T-helper 1 cell (primary cell): ENCODE results near the gene FBXW7.

ENCODE experiments used
- DNase-seq, 5 donors: peaks; one replicate each; pipeline ENCODE4 v3.0.0-alpha.2; 2012 to 2020

The FBXW7 gene

GRCh38 chr4:152468408-152468807 lies 67.5 kb downstream of the FBXW7 start:
- DNase-seq = no peak

DNA sequence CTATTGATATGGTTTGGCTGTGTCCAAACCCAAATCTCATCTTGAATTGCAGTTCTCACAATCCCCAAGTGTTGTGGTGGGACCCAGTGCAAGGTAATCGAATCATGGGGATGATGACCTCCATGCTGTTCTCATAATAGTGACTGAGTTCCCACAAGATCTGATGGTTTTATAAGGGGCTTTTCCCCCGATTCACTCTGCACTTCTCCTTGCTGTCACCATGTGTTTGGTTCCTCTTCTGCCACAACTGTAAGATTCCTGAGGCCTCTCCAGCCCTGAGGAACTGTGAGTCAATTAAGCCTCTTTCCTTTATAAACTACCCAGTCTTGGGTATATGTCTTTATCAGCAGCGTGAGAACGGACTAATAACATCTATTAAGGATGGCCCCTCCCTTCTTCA lies 68.8 kb downstream of the FBXW7 start:
- no peak for DNase-seq

GRCh38 chr4:152464030-152464823 lies 71.7 kb downstream of the FBXW7 start:
- DNase-seq = peak in 1 of 5 donors; percentile 78

DNA sequence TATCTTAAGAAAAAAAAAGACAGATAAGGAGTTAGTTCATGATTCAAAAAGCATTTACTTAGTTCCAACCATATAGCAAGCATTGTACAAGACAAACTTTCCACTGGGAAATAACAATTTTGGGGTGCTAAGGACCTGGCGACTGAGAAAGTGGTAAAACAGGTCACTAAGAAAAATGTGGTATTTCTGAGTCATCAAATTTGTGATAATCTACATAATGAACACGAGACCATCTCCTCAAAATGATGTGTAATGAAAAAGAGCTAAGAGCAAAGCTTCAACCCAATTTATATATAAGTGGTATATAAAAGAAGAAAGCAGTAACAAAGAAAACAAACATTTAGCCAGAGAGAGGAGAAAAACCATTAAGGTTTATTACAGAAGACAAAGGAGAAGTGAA lies 72.3 kb downstream of the FBXW7 start:
- peak in 1 of 5 donors; percentile 19 for DNase-seq

- no peak for DNase-seq
Measured at GRCh38 chr4:152462695-152463094, 73.2 kb downstream of the FBXW7 start.

- peak in 1 of 5 donors; percentile 39 for DNase-seq
Measured at GRCh38 chr4:152462047-152462446, 73.8 kb downstream of the FBXW7 start.

DNA sequence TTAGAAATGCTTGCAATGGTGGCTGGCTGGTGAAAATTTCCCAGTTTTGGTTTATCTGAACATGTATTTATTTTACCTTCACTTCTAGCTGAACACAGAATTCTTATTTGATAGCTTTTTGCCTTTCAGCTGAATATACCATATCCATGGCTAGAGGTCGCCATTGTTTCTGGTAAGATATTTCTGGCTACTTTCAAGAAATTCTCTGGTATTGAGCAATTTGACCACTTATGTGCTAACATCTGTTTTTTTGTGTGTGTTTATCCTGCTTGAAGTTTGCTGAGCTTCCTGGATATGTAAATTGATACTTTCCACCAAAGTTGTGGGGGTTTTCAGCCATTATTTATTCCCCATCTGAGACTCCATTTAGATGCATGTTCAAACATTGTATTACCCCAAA lies 75.4 kb downstream of the FBXW7 start:
- DNase-seq = peak in 1 of 5 donors; percentile 66

DNA sequence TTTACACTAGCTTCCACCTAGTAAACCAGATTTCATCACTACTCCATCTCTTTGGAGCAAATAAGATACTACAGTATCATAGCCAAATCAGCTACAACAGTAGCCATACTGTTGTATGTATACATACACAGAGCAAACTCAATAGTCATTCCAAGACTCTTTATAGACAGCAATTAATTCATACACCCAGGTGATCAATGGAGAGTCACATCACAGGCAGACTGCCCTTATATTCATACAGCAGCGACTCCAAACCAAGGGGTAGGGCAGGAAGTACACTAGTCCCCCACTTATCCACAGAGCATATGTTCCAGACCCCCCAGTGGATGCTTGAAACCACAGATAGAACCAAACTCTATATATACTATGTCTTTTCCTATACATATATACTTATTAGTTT lies 76.6 kb downstream of the FBXW7 start:
- DNase-seq = peak in 1 of 5 donors; percentile 47

- DNase-seq = peak in 1 of 5 donors; percentile 59
Measured at GRCh38 chr4:152458801-152459302, 77.0 kb downstream of the FBXW7 start.

DNA sequence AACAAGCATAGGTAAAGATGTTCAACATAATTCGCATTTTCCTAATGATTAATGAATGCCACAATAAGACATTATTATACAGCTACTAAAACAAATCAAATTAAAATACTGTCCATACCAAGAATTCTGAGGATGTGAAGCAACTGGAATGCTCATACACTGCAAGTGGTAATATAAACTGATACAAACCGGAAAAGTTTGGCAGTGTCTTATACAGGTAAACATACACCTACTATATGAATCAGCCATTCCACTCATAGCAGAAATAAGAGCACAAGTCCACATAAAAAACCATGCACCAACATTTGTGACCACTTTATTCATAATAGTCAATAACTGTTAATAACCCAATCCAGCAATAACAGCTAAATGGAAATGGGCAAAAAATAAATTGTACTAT lies 79.3 kb downstream of the FBXW7 start:
- DNase-seq = no peak

DNA sequence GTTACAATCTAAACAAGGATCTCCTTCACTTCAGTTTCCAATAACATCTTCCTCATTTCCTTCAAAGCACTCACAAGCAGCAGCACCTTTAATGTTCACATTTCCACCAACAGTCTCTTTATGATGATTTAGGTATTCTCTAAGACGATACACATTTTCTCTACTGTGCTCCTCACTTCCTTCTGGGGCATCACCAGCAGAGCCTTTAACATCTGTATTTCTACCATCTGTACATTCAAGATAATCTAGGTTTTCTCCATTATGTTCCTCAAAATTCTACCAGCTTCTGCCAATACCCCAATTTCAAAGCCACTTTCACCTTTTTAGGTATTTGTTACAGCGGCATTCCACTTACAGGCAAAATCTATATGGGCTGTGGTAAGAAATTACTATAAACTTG lies 80.6 kb downstream of the FBXW7 start:
- DNase-seq = no peak

- peak in 1 of 5 donors; percentile 9 for DNase-seq
Measured at GRCh38 chr4:152454398-152455011, 81.4 kb downstream of the FBXW7 start.

DNA sequence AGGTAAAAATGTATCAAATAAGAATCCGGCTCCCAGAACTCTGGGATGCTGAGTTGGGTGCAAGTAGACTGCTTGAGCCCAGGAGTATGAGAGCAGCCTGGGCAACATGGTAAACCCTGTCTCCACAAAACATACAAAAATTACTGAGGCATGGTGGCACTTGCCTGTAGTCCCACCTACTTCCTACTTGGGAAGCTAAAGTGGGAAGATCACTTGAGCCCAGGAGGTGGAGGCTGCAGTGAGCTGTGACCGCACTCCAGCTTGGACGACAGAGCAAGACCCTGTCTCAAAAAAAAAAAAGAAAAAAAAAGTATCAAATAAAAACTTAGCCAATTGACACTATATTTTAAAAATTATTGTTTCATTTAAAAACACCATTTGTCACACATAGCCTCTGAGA lies 84.4 kb downstream of the FBXW7 start:
- no peak for DNase-seq

- no peak for DNase-seq
Measured at GRCh38 chr4:152448854-152449253, 87.0 kb downstream of the FBXW7 start.

DNA sequence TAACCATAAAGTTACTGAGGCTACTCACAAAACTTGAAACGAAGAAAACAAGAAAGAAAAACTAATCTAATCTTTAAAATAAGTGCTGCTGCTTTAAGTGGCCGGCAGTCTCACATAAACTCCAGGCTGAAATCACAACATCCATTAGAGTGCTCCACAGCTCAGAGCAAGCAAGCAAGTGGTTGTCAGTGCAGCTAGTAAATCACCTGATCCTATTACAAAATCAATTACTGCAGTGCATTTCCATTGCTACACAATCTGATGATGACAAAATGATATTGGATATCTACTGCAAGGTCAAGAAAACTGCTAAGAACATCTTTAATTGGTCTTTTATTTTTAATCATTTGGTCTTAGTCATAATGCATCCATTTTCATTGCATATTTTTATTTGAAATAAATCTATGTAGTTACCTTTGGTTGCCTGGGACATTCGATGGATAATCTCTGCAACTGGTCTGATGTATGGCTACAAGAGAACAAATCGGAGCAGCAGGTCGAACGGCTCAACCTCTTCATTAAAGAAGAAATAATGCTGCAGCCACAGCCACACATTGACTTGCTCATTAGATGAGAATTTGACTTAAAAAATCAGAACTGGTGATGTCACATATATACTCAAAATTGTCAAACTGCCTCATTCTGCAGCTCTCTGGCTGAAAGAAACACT lies 87.7 kb downstream of the FBXW7 start:
- no peak for DNase-seq

GRCh38 chr4:152443859-152444258 lies 92.0 kb downstream of the FBXW7 start:
- DNase-seq = no peak

- no peak for DNase-seq
Measured at GRCh38 chr4:152437561-152437960, 98.3 kb downstream of the FBXW7 start.

DNA sequence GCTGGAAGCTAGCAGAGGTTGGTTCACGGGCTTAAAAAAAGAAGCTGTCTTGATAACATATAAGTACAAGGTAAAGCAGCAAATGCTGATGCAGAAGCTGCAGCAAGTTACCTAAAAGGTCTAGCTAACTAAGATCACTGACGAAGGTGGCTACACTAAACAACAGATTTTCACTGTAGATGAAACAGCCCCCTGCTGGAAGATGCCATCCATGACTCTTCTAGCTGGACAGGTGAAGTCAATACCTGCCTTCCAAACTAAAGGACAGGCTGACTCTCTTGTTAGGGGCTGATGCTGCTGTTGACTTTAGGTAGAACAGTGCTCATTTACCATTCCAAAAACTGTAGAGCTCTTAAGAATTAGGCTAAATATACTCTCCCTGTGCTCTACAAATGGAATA lies 99.5 kb downstream of the FBXW7 start:
- DNase-seq = no peak

GRCh38 chr4:152434011-152434410 lies 101.9 kb downstream of the FBXW7 start:
- DNase-seq = no peak

GRCh38 chr4:152431784-152432183 lies 104.1 kb downstream of the FBXW7 start:
- DNase-seq = no peak

- DNase-seq = no peak
Measured at GRCh38 chr4:152431291-152431690, 104.6 kb downstream of the FBXW7 start.

GRCh38 chr4:152430507-152430906 lies 105.4 kb downstream of the FBXW7 start:
- DNase-seq = no peak

DNA sequence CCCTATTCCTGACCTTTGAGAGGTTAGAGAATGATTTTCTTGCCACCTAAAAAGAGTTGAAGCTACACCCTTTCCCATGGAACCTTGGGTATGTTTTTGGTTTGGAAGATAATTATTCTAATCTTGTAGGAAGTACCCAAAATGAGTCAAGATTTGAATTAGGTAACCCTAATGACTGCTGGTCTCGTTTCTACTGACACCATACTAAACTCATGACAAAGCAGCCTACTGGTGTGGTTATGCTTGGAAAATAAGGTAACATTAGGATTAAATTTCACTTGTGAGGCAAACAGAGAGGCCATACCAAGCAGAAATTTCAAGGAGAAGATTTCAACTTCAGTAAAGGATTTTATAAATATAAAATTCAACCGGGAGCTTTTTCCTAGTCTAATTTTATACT lies 107.9 kb downstream of the FBXW7 start:
- no peak for DNase-seq

DNA sequence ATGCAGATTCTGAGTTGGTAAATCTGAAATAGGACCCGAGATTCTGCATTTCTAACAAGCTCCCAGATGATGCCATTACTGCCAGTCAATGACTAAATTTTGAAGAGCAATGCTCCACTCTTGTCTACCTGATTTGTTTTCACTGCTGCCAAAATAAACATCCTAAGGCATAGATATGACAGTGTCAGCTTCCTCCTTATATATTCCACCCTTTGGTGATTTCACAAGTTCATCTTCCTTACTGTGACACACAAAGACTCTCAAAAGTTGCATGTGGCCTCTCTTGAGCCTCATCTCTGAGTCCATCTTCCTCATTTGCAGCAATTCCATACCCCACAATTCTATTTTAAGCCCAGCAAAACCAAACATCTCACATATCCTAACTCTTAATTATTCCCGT lies 110.9 kb downstream of the FBXW7 start:
- DNase-seq = no peak
